Measurements from ENCODE around the gene DGKB.
"Not testable (repeated sequence)": the region's sequence is repeated elsewhere in the genome, so short reads cannot be mapped to it uniquely, and the experiment has no call there.

DGKB gene

DNA sequence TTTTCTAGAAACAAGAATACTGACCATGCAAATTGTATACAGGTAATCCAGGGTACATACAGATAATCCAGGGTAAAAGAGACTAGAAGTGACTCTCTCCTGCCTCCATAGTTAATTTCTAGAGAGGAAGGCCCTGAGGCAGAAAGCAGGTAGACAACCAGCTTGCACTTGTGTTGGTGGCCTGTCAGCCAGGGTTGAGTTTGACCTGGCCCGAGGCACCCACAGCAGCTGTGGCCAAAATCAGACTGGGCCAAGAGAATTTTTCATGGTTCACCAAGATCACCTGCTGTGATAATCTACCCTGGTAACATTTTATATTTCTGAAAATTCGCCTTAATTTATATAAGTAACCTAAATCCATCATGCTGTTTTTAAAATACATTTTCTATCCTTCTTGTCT, 526.6 kb downstream of the DGKB start:
- DNase-seq = no peak

DNA sequence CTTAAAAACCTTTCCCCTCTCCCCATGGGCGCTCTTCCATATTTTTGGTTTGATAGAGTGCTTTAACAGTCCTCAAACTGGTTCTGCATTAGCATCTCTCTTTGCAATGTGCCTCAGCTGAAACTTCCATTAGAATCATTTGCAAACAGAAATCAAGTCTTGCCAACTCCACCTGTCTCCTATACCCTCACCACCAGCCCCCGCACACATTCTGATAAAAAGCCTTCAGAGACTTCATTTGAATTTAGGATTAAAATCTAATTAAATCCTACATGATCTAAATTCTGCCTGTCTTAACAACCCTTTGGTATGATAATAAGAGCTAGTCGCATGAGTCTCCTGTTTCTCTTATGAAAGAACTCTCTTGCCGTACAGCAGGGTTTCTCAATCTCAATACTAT, 528.2 kb downstream of the DGKB start:
- DNase-seq = no peak

DNA sequence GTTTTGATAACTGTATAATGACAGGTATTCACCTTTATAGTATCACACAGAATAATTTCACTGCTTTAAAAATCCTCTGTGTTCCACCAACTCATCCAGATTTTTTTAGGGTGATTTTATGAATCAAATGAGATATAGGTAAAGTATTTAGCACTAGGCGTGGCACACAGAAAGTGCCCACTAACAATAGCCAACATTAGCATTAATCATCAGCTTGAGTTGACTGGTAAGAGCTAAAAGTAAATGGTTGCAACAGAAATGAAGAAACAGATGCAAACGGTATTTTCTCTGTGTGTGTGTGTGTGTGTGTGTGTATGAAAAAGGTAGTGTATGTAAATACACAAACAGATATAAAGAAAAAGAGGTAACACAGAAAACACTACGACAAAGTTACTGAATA, 534.3 kb downstream of the DGKB start:
- no peak for DNase-seq

DNA sequence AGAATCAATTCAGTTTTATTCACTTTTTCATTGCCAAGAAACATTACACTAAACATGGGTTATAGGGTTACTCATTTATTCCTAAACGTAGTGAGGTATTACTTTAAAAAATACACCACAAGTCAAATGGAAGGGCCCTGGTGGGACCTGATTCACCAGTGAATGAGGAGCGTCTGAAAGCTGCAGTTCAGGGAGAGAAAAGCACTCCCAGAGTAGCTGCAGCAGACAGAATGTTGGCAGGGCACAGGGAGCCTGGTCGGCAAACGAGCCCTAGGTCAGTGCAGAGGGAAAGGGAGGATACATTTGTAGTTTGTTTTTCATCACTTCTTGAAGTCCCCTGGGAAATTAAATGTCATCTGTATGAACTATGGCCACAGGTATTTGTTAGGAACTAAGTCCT, 551.4 kb downstream of the DGKB start:
- no peak for DNase-seq

DNA sequence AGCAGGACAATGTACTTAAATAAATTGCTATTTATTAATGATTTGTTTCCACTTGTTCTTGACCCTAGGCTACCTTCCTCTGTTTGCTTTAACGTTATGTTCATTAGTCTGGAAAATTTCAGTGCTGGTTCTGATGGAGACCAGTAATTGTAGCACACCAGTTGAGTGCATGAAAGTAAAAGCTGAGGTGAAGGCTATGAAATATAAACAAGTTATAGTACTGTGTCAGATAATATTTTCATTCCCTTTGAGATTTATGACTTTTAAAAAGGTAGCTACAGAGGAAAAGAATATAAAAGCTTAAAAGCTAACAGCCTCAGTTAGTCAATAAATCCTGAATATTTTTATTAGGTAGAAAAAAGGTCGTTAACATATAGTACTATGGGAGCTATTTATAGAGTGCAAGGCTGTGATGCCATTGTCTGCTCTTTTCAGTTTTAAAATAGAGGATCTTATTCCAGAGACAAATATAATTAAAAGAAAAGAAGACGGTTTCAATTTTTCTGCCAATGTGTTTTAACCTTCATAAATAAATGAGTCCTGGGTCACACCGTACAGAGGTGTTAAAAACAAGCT, 561.3 kb downstream of the DGKB start:
- DNase-seq = no peak

DNA sequence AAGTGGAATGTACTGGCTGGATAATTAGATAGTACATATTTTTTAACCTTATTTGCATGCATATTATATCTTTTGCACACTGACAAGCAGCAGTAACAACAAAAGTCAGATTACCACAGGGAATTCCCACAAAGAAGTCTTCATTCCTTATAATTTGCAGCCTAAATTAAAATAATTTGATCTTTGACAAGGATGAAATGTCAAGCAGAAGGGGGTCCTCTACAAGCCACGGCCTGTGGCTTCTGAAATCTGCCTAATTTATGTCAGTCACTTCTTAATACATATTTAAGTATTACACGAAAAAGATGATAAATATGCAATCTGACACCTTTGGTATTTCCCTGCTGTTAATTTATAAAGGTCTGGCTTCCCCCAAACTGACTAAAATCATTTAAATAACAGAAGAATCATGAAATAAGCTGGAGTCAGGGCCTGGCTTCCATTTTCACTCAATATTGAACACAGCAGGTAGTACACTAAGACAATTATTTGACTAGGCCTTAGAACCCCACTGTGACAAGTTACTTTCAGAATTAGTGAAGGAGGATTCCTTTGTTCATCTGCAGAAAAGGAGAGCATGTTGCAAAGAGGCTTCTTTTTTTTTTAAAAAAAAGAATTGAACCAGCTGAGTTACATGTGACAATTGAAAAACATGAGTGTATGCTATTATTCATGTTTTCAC, 562.0 kb downstream of the DGKB start:
- DNase-seq = no peak

DNA sequence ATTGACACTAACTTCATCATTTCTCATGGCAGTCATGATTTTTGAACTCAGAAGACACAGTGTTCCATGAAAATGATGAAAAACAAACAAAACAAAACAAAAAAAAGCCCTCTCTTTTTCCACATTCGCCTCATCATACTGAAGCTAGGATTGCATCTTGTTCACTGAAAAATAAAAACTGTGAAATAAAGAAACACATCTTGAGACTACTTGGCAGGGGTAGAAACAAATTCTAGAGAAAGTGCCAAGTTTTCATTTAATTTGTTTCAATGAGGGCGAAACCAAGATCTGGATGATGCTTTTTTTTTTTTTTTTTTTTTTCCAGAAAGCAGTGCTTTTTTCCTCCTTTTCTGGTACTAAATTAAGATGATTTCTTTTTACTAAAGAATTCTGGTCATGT, 562.7 kb downstream of the DGKB start:
- DNase-seq = no peak

DNA sequence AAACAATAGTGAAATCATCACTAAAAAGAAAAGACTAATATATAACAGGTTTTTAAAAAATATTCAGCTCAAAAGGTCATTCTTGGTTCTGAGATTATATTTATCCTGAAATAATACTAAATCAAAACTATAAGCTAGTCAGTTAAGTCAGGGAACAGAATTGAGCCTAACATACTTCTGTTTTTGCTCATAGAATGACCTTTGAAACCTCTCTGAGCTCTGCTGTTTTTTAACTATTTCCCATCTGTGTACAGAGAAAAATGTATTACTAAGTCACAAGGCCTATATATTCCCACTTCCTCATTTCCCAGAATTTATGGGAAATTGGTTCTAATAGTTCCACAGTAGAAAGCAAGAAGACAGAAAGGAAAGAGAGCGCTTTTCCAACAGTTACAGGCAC, 566.3 kb downstream of the DGKB start:
- DNase-seq = no peak

DNA sequence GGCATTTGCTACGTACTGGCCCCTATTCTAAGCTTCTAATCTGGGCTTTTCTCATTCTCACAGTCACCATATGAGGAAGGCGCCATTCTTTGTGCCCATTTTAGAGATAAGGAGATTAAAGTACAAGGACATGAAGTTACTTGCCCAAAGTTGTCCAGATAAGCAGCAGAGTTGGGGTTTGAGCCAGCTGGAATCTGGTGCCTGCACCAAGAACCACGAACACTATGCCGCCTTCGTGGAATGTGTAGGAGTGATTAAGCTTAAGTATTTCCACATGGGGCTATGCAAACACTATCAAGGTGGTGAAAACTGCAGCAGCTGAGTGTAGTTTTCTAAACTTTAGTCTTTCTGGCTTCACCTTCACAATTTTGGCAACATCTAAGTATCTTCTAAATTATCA, 570.4 kb downstream of the DGKB start:
- no peak for DNase-seq

DNA sequence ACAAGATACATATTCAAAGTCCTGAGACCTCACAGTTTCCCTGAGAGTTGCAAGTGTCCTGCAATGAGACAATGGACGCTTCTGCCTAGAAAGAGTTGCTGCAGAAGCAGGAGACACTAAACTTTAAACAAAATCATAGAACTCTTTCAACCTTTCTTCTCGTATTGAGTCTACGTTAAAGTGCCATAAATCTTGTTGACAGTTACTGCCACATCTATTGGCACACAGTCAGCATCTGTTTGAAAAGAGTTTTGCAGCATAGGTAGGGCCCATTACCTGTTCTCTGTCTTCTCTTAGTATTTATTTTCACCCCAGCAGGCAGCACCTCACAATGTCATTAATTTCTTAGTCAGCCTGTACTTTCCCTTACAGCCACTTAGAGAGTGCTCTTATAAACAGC, 577.8 kb downstream of the DGKB start:
- no peak for DNase-seq

DNA sequence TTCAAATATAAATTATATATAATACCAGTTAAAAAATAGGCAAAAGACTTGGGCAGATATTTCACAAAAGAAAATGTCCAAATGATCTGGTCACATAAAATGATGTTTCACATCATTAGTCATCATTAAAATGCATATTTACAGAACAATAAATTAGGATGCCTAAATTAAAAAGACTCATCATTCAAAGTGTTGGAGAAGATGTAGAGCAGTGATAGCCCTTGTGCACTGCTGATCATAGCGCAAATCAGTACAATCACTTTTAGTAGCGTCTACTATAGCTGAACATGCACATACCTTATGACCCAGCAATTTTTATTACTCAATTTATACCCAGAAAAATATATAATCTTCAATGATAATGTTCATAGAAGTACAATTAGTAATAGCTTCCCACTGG, 579.8 kb downstream of the DGKB start:
- DNase-seq = no peak

DNA sequence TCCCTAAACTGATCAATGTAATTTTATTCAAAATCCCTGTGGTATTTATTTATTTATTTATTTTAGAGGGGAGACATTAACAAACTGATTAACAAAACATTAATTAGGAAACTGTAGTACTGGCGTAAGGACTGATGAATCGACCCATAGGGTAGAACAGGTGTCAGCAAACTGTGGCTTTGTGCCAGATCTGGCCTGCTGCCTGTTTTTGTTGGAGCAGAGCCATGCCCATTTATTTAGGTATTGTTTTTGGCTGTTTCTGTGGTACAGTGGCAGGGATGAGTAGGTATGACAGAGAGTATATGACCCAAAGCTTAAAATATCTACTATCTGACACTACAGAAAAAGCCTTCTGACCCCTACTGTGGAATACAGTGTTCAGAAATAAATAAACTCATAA, 580.6 kb downstream of the DGKB start:
- DNase-seq = no peak

DNA sequence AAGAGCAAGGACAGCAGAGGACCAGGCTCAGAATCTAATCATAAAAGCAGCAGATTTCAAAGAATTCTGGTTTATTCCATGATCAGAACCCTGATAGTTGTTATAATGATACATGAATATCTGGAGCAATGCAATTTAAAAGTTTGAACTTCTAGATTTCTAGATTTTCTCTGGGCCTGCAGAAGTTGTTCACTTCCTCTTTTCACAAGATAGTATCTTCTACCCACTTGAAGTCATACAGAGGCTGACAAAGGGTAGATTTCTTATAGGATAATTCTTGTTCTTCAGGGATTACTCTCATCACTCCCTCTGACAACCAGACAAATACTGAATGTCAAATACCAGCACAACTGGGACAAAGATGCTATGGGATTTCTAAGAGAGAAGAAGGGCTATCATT, 593.1 kb downstream of the DGKB start:
- no peak for DNase-seq

DNA sequence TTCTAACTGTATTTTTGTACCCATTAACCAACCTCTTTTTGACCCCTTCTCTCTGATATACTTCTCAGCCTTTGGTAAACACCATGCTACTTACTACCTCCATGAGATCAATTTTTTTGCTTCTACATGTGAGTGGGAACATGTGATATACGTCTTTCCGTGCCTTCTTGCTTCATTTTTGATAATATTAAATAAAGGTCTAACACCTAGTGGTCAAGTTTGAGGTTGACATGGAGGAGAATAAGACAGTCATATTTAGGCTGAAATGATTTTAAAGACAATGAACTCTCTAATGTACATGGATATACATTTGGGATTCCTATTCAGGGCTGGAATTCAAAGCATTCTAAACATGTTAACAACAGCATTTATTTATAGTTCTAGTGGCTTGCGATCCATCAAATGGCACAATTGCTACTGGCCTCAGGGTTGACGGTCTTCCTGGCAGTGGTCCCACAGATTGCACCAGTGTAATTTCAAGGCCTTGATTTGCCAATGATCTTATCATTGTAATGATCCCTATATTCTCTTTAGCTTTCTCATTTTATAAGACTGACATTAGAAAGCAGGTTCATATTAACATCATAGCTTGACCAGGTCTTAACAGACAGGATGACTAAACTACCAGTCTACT, 597.2 kb downstream of the DGKB start:
- no peak for DNase-seq

DNA sequence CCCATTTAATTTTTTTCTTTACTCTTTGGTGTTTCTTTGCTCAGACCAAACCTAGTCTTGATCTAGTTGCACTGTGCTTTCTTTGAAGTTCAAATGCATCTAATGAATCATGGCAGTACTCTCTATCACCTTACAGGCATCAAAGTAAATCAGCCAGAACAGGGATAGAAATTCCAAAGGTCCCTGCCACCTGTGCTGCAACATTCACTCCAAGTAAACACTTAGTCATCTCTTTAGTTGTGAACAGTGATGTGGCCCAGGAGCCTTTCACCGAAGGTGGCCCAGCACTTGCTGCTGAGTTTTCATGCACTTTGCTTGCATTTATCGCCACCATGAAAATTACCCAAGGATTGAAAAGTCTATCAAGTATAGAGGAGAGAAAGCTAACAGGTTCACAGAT, 599.0 kb downstream of the DGKB start:
- DNase-seq = no peak

DNA sequence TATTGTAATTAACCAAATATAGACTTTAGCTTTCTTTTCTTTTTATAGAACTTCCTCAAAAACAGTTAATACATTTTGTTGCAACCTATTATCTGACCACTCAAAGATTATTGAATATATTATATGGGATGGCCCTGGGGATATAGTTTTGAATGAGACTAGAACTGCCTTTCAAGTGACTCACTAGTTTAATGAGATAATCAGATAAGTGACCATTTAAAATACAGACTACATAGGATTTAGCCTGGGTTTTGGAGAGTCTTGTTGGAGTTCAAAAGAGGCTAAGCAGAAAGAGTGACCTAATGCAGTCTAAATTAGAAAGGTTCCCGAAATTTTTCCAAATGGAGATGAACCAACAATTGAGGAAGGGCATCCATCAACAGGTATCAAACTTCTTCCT, 607.9 kb downstream of the DGKB start:
- DNase-seq = no peak

DNA sequence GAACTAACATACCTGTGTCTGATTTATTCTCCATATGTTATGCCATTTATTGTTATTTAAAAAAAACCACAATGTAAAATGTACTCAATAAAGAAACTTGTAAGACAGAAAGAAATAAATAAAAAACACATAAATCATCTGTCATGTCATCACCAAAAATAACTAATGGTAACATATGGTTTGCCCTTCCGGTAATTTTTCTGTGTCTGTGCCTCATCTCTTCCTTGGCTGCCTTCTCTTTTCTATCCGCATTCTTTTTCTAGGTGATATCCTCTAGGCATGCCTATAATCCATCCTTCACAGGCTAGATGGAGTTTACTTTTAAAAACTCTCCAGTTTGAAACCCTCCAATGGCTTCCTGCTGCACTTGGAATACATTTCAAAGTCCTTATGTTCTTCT, 609.1 kb downstream of the DGKB start:
- no peak for DNase-seq

DNA sequence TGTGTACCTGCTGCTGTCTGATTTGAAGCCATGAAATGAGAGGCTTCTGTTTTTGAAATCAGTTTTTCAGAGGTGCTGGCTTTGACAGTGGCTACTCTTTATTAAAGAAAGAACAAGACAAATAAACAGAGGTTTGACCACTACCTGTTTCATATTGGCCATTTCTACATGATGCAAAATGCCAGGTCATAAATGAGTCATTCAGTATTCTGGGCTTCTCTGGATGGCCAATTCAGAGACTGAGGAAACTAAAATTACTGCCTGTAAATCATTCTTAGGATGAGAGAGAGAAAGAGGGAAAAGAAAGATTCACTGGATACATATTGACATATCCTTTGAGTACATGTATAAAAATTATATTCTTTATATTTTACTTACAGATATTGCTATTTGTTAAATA, 609.8 kb downstream of the DGKB start:
- DNase-seq = no peak

DNA sequence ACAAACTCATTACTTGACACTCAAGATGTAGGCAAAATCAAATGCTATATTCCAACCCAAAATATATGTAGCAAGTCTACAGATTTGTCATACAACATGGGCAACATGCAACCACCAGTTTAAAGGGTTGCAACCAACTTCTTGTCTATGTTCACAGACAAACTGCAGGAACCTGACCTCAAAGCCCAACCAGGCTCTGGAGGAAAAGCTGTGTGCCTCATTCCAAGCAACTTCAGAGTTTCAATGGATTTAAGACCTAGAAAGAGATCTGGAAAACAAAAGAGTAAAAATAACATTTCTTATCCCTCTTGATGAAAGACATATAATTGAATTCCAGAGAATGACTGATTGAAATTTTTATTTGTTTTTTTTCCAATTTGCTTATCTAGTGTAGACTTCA, 612.6 kb downstream of the DGKB start:
- DNase-seq = no peak

DNA sequence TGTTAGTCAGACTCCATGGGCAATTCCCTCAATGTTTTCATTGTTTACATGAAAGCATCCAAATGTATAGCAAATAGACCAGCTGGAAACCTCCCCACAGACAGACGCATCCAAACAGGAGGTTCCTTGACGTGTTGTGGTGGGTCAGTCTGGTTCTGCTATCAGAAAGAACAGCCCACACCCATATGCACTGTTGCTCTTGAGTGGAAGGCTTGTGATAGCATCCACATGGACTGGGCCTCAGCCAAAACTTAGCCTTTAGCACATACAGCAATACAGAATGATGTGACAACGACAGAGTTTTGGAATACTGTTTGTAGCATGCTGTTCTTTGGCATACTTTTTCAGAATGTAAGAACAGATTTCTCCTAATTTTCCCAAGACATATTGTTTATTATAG, 613.9 kb downstream of the DGKB start:
- no peak for DNase-seq

DNA sequence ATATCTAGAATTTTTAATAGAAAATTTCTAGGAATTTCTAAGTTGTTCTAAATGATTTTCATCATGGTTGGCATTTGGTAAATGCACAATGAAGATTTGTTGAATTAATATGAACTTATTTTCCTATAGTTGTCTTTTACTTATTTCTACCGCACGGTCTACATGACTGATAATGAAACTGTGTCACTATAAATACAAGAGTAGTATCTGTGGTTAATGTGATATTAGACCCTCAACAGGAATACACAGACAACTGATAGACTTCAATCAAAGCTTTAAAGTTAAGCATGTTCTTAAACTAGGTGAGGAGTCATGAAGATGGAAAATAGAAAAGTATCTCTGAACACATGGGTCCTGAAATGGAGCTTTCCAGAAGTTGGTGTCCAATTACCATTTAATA, 615.2 kb downstream of the DGKB start:
- no peak for DNase-seq

DNA sequence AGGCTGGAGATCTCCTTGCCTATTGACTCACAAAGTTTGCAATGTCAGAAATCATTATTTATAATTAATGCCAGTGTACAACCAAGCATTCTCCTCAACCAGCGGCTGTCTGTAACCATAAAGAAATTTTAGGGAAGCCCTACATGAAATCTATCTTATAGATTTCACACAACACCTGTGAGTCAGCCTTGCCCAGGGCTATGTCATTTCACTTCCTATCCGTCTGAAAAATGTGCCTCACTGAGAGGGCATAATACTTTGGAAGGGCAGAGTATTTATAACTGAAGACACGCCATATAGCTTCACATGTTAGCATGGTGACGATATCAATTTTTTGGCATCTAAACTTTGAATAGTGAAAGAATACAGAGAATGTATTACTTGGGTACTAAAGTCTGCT, 616.5 kb downstream of the DGKB start:
- DNase-seq = no peak

DNA sequence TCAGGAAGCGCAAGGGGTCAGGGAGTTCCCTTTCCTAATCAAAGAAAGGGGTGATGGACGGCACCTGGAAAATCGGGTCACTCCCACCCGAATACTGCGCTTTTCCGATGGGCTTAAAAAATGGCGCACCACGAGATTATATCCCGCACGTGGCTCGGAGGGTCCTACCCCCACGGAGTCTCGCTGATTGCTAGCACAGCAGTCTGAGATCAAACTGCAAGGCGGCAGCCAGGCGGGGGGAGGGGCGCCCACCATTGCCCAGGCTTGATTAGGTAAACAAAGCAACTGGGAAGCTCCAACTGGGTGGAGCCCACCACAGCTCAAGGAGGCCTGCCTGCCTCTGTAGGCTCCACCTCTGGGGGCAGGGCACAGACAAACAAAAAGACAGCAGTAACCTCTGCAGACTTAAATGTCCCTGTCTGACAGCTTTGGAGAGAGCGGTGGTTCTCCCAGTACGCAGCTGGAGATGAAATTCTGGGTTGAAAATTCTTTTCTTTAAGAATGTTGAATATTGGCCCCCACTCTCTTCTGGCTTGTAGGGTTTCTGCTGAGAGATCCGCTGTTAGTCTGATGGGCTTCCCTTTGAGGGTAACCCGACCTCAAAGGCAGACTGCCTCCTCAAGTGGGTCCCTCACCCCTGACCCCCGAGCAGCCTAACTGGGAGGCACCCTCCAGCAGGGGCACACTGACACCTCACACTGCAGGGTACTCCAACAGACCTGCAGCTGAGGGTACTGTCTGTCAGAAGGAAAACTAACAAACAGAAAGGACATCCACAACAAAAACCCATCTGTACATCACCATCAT, 623.3 kb downstream of the DGKB start:
- not testable (repeated sequence) for DNase-seq

DNA sequence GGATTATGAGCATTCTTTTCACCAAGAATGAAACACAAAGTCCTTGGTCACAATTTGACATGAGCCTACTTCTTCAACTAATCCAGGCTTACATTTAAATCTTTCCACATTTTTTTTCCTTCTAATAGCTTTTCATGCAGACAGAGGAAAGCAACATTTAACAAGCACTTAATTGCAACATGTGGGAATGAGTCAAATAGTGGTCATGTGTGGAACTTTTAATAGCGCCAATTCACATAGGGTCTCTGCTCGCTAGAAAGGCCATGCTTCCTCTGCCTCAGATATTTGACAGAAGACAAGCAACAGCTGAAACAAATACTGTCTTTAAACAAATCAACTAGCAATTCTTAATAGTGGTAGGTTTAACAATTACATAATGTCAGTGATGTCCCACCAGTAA, 627.2 kb downstream of the DGKB start:
- no peak for DNase-seq
